T-helper 2 cell (primary cell): ENCODE measurements around the gene PPP1R12A.

ENCODE experiments used
- DNase-seq, 5 experiments: peaks; one replicate each; pipeline versions ENCODE4 v3.0.0 to v3.0.0-alpha.2; 2012 to 2022

Gene PPP1R12A

GRCh38 chr12:79766705-79767464, 168.0 kb downstream of the PPP1R12A start:
- no peak for DNase-seq

GRCh38 chr12:79765157-79765556, 169.7 kb downstream of the PPP1R12A start:
- DNase-seq, result no peak

GRCh38 chr12:79764641-79765040, 170.3 kb downstream of the PPP1R12A start:
- DNase-seq, result no peak

GRCh38 chr12:79763766-79764452, 171.0 kb downstream of the PPP1R12A start:
- no peak for DNase-seq

DNA sequence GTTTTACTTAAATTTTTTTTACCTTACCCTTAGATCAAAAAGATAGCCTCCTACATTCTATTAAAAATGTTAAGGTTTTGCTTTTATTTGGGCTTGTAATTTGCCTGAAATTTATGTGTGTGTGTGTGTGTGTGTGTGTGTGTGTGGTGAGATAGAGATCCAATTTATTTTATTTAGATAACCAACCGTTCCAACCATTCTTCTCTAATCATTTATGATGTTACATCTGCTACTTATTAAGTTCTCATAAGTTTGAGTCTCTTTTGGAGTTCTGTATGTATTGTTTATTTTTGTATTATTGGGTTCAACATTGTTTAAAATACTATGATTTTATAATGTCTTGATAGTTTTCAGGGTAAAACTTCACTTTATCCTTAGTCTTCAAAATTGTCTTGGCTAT, 173.6 kb downstream of the PPP1R12A start:
- DNase-seq, result no peak

DNA sequence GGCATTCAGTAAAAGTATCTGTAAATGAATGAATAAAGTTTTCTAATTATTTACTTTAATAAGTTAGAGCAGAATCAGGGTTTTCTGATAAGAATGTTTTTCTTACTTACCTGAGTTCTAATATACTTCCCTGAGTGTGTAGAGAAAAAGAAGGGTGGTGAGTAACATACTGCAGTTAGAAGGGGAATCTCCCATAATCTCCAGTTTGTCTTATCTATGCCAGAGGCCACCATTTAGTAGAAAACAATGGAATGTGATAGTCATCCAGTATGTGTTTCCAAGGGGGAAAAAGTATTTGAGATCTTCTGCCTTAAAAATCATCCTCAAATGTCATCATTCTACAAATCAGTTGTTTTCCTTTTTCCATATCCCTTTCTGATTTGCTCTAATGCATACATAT, 187.6 kb downstream of the PPP1R12A start:
- no peak for DNase-seq

GRCh38 chr12:79737875-79738718, 196.8 kb downstream of the PPP1R12A start:
- DNase-seq, result peak in 1 of 5 experiments; percentile 54

DNA sequence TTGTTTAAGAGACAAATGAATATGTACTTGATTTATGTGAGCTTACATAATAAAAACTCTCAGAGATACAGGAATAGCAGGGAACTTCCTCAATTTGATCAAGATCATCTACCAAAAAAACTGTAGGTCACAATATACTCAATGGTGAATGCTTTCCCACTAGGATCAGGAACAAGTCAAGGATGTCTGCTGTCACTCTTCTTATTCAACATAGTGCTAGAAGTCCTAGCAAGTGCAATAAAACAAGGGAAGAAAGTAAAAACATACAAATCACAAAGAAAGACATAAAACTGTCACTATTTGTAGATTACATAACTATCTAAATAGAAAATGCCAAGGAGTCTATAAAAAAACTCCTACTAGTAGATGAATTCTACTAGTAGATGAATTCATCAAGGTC, 202.3 kb downstream of the PPP1R12A start:
- no peak for DNase-seq

DNA sequence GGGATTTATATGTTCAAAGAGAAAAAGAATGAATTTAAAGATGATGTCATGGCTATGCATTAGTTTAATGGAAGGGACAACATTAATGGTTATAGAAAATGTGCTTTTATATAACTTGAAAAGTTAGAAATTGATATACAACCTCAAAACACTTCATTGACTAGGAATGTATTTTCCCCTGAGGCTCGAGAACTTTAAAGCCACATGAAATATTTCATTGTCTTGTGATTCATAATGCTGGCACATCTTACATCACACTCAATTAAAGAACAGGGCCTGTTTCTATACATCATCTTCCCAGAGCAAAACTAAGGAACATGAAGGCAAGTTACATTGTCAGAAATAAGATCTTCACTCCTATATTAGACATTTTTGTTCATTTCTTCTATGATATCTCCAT, 208.9 kb downstream of the PPP1R12A start:
- DNase-seq, result no peak
